ENCODE data around the gene USP48. TPM values are rescaled to one million over a fixed set of nuclear protein-coding genes. Genes with fewer than 3 reads are reported as not detected.
"Not testable (repeated sequence)": the region's sequence is repeated elsewhere in the genome, so short reads cannot be mapped to it uniquely, and the experiment has no call there.

Gene USP48
- total RNA-seq, 1 experiment from 2014 or later, result 20.1 TPM

DNA sequence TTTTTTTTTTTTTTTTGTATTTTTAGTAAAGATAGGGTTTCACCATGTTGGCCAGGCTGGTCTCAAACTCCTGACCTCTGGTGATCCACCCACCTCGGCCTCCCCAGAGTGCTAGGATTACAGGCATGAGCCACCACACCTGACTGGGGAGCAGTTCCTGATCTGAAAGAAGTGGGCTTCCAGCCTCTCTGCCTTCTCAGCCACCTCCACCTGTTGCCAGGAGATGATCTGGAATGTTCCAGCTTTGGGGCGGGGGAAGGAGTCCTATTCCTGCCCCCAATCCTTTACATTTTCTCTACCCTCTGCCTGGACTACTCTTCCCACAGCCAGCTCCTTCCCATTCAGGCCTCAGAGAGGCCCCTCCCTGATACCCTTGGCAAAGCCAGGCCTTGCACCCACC is 141.9 kb downstream of the USP48 start:
- DNase-seq (ENCODE audit: low read depth), result no peak

DNA sequence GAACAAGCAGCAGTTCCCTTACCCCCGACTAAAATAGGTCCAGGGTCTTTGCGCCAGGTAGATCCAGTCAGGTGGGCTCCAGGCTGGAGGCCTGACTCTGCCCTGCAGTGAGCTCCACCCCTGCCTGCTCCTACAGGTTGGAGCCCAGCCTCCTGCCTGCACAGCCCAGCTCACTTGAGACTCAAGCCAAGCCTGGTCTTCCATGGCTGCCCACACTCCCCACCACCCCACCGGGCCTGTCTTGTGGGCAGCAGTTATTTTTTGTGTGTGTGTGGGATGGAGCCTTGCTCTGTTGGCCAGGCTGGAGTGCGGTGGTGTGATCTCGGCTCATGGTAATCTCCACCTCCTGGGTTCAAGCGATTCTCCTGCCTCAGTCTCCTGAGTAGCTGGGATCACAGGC is 142.3 kb downstream of the USP48 start:
- no peak for DNase-seq (ENCODE audit: low read depth)

DNA sequence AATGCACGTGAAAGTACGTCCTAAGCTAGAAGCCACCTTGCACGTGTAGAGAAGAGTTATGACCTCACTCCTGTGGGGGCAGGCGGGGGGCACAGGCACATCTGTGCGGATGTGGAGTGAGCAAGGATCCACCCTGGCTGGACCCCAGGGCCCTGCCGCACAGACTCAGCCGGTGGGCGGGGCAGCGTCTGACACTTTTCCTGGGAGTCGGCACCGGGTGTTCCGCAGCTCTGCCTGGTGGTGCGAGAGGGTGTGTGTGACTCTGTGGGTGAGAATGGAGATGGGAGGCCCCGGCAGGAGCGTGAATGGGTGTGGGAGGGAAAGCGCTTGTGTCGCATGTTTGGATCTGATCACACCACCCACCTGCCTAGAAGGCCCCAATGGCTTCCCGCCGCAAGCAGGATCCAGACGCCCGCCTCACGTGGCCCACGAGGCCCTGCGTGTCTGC is 143.3 kb downstream of the USP48 start:
- no peak for DNase-seq (ENCODE audit: low read depth)

DNA sequence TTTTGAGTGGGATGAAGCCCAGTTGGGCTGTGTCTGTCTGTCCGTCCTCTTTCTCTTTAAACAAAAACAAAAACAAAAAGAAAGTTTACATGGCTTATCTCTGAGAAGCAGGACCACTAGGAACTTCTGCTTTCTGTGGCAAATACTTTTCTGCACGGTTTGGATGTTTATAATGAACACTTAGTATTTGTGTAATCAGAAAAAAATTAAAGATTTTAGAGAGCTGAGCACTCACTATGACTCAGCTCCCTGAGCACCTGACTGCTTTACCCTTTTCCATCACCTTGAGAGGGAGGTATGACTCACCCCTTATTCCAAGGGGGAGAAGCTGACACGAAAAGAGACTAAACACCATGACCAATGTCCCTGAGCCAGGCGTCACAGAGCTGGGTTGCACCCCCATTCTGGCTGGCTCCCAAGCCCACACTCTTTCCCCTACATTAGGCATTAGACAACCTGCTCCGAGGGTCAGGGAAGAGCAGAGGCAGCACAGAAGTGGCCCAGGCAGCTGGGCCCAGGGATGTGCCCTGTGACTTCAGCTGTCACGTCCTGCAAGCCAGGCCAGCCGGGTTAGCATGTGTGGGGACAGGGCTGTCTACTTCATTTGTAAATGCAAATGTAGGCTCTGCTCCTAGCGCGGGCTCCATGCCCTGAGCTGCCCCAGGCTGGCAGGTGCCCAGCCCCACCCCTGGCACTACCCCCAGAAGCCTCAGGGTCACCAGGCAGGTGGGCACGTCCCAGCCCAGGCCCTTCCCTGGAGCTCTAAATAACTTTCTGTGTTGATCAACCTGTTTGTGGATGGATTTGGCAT is 144.2 kb downstream of the USP48 start:
- DNase-seq (ENCODE audit: low read depth), result peak; percentile 82

DNA sequence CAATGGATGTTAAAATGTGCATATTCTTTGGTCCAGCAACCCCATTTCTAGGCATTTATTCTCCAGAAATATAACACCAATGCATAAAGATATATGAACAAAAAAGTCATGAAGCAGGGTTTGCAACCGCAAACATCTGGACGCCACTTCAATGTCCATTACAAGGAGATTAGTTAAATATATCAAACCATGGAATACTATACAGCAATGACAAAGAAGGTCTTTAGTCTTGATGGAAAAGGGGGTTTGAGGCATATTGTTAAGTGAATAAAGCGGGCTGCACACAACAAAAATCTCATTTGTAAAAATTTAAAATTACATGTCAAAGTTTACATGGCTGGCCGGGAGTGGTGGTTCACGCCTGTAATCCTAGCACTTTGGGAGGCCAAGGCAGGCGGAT is 145.4 kb downstream of the USP48 start:
- DNase-seq (ENCODE audit: low read depth), result no peak

DNA sequence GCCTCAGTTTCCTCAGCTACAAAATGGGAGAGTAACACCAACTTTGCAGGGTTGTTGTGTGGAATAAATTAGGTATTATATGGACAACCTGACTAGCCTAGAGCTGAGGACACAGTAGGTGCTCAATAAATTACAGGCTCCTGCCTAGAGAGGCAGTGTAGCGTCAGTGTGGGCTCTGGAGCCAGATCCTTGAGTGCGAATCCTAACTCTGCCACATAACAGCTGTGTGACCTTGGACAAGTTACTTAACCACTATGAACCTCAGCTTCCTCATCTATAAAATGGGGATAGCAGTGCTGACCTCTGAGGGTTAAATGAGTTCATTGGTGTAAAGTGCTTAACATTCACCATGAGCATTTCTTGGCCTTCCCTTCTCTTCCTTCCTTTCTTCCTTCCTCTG is 146.9 kb downstream of the USP48 start:
- DNase-seq (ENCODE audit: low read depth), result no peak

DNA sequence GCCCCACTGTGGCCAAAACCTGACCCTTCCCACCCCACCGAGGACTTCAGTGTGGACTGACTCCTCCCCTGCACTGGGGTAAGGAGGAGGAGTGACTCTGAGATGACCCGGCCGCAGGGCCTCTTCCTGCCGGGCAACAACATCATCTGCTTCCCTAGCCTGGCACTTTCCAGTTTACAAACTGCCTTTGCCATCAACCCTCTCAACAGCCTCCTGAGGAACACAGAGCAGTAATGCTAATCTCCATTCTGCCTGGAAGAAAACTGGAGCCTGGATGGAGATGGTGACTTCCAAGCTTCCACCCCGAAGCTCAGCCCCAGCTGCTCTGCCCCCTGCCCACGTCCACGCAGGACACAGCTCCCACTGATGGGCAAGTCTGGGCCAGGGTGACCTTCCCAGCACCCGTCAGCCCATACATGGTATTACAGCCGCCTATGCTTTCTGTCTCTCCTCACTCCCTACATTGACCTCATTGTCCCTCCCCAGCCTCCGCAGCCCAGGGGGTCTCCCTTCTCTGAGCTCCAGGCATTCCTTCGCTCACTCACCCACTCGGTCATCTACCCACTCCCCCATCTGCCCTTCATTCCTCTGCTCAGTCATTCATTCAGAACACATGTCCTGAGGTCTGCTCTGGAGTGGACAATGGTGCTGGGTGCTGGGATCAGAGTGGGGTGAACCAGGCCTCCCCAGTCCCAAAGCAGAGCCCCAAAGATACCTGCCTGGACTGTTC is 148.0 kb downstream of the USP48 start:
- DNase-seq (ENCODE audit: low read depth), result no peak

DNA sequence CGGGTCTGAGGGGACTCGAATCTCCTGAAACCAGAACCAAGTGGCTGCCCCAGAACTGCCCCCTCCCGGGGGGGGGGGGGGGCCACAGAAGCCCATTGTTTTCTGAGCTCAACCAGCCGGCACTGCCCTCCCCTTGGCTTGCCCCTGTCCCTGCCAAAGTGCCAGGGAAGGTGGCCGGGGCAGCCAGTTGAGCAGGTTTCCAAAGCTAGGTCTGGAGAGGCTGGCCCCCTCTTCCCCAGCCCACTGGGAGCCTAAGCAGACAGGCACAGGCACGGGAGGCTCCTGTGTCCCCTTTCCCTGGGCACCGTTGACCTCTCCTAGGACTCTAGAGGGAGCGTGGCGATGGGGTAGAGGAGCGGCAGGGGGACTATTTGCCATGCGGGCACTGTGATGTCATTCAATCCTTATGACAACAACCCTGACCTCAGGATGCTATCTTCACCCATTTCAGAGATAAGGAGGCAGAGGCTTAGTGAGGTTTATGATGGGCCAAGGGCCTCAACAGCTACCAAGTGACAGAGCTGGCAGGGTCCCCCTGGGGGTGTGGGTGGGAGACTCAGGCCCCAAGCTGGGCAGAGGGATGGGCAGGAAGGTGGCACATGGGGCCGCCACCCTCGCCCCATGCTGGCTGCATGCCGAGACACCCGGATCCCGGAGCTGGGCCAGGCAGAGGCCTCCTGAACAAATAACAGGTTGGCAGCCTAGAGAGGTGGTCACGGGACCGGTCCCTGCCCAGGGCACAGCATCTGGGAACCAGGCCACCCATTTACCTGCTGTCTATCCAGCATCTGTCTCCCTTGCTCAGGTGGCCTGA is 148.8 kb downstream of the USP48 start:
- no peak for DNase-seq (ENCODE audit: low read depth)

DNA sequence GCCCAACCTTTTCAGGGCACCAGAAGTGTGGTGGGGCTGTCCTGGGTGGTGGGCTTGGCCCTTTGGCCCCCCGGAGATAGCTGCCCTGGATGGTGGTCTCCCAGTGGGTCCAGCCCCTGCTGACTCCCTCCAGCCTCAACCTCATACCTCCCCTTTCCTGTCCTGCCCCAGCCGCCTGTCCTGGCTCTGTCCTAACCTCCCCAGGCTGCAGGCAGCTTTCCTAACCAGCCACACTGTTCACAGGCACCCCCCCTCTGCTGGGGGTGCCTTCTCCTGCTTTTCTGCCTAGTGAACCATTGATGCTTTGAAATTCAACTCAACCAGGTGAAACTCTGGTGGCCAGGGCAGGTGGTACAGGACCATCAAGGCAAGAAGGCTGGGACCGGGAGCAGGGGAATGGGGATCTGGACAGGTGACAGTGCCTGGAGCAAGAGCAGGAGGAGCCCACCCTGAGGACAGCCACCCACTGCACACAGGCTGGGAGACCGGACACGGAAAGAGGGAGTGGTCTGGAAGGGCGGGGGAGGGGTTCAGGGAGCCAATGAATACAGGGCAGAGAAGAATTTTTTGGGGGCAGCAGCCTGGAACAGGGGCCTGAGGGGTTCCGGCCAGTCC is 149.7 kb downstream of the USP48 start:
- no peak for DNase-seq (ENCODE audit: low read depth)

DNA sequence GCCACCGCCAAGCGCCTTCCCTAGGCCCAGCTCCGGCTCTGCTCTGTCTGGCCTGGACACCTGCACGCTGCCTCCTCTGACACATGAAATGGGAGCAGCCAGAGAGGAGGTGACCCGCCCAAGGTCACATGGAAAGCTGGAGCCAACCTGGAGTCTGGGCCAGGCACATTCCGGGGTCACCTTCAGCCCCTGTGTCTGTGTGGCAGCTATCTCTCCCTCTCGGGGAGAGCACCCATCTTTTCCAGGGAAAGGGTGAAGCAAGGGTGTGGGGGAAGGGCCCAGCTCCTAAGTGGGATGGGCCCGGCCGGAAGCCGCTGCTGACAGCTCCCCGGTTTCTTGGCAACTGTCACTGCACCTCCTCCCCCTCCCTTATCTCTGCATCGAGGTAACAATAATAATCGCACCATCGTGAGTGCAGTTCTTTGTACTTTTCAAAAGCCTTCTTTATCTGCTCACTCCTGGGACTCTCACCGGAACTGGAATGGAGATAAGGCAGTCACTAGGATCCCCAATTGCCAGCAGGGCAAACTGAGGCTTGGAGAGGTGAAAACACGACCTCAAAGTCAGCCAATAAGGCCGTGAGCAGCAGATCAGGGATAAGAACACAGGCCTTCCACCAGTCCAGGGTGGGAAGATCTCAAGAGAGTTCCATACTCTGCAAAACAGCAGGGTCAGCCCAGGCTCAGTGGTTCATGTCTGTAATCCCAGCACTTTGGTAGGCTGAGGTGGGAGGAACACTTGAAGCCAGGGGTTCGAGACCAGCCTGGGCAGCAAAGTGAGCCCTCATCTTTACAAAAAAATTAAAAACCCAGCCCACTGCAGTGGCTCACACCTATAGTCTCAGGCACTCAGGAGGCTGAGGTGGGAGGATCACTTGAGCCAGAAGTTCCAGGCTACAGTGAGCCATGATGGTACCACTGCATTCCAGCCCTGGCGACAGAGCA is 150.7 kb downstream of the USP48 start:
- no peak for DNase-seq (ENCODE audit: low read depth)

DNA sequence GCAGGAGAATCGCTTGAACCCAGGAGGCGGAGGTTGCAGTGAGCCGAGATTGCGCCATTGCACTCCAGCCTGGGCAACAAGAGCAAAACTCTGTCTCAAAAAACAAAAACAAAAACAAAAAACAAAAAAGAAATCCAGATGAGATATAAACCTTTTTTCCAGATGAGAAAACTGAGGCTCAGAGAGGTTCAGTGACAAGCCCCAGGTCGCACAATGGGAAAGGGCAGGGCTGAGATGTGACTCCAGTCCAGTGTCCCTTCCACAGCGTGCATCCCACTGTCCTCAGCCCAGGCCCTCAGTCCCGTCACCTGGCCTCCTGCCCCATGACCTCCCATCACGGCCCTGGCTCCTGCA is 151.4 kb downstream of the USP48 start:
- DNase-seq (ENCODE audit: low read depth), result not testable (repeated sequence)

DNA sequence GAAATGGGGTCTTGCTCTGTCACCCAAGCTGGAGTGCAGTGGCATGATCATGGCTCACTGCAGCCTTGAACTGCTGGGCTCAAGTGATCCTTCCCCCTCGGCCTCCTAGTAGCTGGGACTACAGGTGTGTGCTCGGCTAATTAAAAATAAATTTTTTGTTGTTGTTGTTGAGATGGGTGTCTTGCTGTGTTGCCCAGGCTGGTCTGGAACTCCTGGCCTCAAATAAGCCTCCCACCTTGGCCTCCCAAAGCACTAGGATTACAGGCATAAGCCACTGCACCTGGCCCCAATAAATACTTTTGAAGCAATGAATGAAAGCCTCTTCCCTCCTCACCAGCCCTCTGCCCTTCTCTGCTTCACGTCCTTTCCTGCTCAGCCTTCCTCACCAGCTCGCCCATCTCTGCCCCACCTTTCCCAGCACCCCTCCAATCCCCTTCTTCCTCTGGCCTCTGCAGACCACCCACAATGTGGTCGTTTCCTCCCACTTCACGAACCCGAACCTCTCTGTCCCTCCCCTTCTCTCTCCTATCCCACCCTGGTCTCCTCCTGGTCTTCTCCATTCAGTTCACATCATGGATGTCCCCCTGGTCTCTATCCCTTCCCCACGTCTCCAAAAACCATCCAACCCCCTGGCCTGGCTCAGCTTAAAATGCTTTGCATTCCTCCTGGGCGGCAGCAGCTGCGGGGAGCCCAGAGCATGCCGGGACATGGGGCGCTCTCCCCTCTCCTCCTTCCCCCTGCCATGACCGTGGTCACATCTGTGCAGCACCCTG is 152.2 kb downstream of the USP48 start:
- DNase-seq (ENCODE audit: low read depth), result no peak

DNA sequence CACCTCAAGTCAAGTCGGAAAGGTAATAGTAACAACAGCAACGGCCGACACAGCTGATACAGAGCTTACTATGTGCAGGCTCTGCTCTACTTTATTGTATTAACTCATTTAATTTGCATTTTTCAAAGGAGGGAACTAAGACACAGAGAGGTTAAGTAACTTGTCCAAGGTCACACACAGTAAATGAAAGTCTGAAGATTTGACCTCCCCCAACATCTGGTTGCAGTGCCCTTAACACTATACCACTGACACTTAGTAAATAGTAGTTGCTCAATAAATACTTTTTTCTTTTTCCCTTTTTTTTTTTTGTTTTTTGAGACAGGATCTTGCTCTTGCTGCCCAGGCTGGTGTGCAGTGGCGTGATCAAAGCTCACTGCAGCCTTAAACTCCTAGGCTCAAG is 153.0 kb downstream of the USP48 start:
- DNase-seq (ENCODE audit: low read depth), result no peak

DNA sequence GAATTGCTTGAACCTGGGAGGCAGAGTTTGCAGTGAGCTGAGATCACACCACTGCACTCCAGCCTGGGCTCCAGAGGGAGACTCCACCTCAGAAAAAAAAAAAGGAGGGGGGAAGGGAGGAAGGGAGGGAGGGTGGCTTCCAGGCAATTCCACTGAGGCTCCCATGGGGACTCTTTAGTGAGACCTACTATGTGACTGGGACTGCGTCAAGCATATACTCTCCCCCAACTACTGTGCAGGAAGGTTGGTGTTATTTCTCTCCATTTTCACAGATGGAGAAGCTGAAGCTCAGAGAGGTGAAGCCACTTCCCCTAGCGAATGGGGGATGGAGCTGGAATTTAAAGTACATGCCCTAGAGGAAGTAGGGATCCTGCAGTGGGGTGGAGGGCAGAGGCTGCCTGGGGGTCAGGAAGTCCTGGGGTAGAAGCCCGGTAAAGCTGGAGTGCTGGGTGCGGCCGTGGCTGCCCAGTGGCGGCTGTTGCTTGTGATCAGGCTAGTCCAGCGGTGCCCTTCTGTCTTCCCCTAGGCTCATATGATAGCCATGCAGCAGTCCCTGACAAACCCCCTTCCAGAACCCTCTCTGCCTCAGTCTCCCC is 154.1 kb downstream of the USP48 start:
- no peak for DNase-seq (ENCODE audit: low read depth)

Other genes starting within 250 kb of the USP48 start
- 0.03 and 0.19 TPM in 2 replicates for gene RAP1GAP, start 113.8 kb downstream of the USP48 start, total RNA-seq (2014; rRNA removed; shearing (Covaris generic))
- gene LDLRAD2, start 29.1 kb upstream of the USP48 start, total RNA-seq (2014; rRNA removed; shearing (Covaris generic)), result not detected in 2 replicates
- gene HSPG2, start 154.2 kb upstream of the USP48 start, total RNA-seq (2014; rRNA removed; shearing (Covaris generic)), result 2.5 and 3.4 TPM in 2 replicates
- gene CELA3B, start 193.9 kb upstream of the USP48 start, total RNA-seq (2014; rRNA removed; shearing (Covaris generic)), result not detected in 2 replicates
- not detected in 2 replicates for gene CELA3A, start 218.5 kb upstream of the USP48 start, total RNA-seq (2014; rRNA removed; shearing (Covaris generic))